H9 (cell line): Measurements from ENCODE around the gene ZNF618. TPM values are rescaled to one million over a fixed set of nuclear protein-coding genes. Genes with fewer than 3 reads are reported as not detected.

Experiments used
- DNase-seq: peaks from one replicate; pipeline ENCODE4 v3.0.0-alpha.2; 2017
- H2AFZ ChIP-seq: one replicate; pipeline ENCODE4 v1.6.1; 2013; ENCODE audit warnings: mild to moderate bottlenecking, low read length, control low read depth, moderate library complexity
- H2AK5ac ChIP-seq: 2 replicates; pipeline ENCODE4 v1.6.1; 2013; ENCODE audit warnings: low read length, control low read depth, mixed read lengths; ENCODE audit not compliant: insufficient read length
- H2BK120ac ChIP-seq: one replicate; pipeline ENCODE4 v1.6.1; 2013; ENCODE audit warnings: low read depth, mild to moderate bottlenecking, low read length, control low read depth, inconsistent platforms; ENCODE audit not compliant: poor library complexity, severe bottlenecking
- H2BK12ac ChIP-seq: 2 replicates; pipeline ENCODE4 v1.6.1; 2013; ENCODE audit warnings: low read length, control low read depth, mixed read lengths, low read depth; ENCODE audit not compliant: insufficient read length
- H2BK15ac ChIP-seq: 2 replicates; pipeline ENCODE4 v1.6.1; 2013; ENCODE audit warnings: low read depth, low read length, control low read depth
- H2BK20ac ChIP-seq: one replicate; pipeline ENCODE4 v1.6.1; 2013; ENCODE audit warnings: low read depth, mild to moderate bottlenecking, low read length, control low read depth, inconsistent platforms; ENCODE audit not compliant: poor library complexity, severe bottlenecking
- H2BK5ac ChIP-seq: 2 replicates; pipeline ENCODE4 v1.6.1; 2013; ENCODE audit warnings: low read length, control low read depth, mixed read lengths; ENCODE audit not compliant: insufficient read length
- H3K14ac ChIP-seq: 2 replicates; pipeline ENCODE4 v1.6.1; 2013; ENCODE audit warnings: low read length, control low read depth; ENCODE audit not compliant: insufficient read depth
- H3K18ac ChIP-seq: 2 replicates; pipeline ENCODE4 v1.6.1; 2013; ENCODE audit warnings: low read depth, mild to moderate bottlenecking, mixed read lengths, low read length, control low read depth; ENCODE audit not compliant: insufficient read length
- H3K23ac ChIP-seq: 2 replicates; pipeline ENCODE4 v1.6.1; 2013; ENCODE audit warnings: low read length, control low read depth, mixed read lengths, low read depth; ENCODE audit not compliant: insufficient read length
- H3K23me2 ChIP-seq: 2 replicates; pipeline ENCODE4 v1.6.1; 2013; ENCODE audit warnings: low read depth, mild to moderate bottlenecking, mixed read lengths, low read length, control low read depth; ENCODE audit not compliant: insufficient read length, poor library complexity, severe bottlenecking
- H3K27ac ChIP-seq: 2 replicates; pipeline ENCODE4 v1.5.1; 2013; ENCODE audit warnings: low read length, control low read depth, mixed read lengths, low read depth; ENCODE audit not compliant: insufficient read length
- H3K27me3 ChIP-seq: 2 replicates; pipeline ENCODE4 v1.6.1; 2013; ENCODE audit warnings: low read length, control low read depth, inconsistent platforms; ENCODE audit not compliant: insufficient read depth
- H3K4ac ChIP-seq: 2 replicates; pipeline ENCODE4 v1.6.1; 2013; ENCODE audit warnings: low read depth, mild to moderate bottlenecking, control low read depth, inconsistent platforms, low read length, moderate library complexity
- H3K4me1 ChIP-seq: 2 replicates; pipeline ENCODE4 v1.6.1; 2013; ENCODE audit warnings: low read length, control low read depth, inconsistent platforms; ENCODE audit not compliant: insufficient read depth
- H3K4me2 ChIP-seq: 2 replicates; pipeline ENCODE4 v1.6.1; 2013; ENCODE audit warnings: low read length, control low read depth, mixed read lengths; ENCODE audit not compliant: insufficient read length, insufficient read depth
- H3K56ac ChIP-seq: 2 replicates; pipeline ENCODE4 v1.6.1; 2013; ENCODE audit warnings: low read depth, mild to moderate bottlenecking, mixed read lengths, low read length, control low read depth; ENCODE audit not compliant: insufficient read length
- H3K79me1 ChIP-seq: 2 replicates; pipeline ENCODE4 v1.6.1; 2013; ENCODE audit warnings: low read depth, mild to moderate bottlenecking, moderate library complexity, low read length, control low read depth, inconsistent platforms; ENCODE audit not compliant: insufficient read depth, poor library complexity, severe bottlenecking
- H3K79me2 ChIP-seq: 2 replicates; pipeline ENCODE4 v1.6.1; 2013; ENCODE audit warnings: low read length, control low read depth, inconsistent platforms; ENCODE audit not compliant: insufficient read depth
- H3K9ac ChIP-seq: 2 replicates; pipeline ENCODE4 v1.6.1; 2013; ENCODE audit warnings: low read length, control low read depth, mixed read lengths; ENCODE audit not compliant: insufficient read length; ENCODE audit errors: extremely low read depth
- H3K9me3 ChIP-seq: one replicate; pipeline ENCODE4 v1.6.1; 2013; ENCODE audit warnings: low read depth, low read length, inconsistent platforms; ENCODE audit not compliant: control insufficient read depth
- H3T11ph ChIP-seq: one replicate; pipeline ENCODE4 v1.6.1; 2013; ENCODE audit warnings: mild to moderate bottlenecking, low read length, control low read depth, inconsistent platforms
- H4K20me1 ChIP-seq: one replicate; pipeline ENCODE4 v1.6.1; 2013; ENCODE audit not compliant: control insufficient read depth, insufficient read length, insufficient read depth
- H4K5ac ChIP-seq: 2 replicates; pipeline ENCODE4 v1.6.1; 2013; ENCODE audit warnings: low read depth, mild to moderate bottlenecking, mixed read lengths, low read length, control low read depth; ENCODE audit not compliant: insufficient read length
- H4K8ac ChIP-seq: replicated peaks from 2 replicates; pipeline ENCODE4 v1.6.1; 2013; ENCODE audit warnings: low read length, control low read depth, mixed read lengths, low read depth; ENCODE audit not compliant: insufficient read length
- H4K91ac ChIP-seq: 2 replicates; pipeline ENCODE4 v1.6.1; 2013; ENCODE audit warnings: low read depth, mild to moderate bottlenecking, moderate library complexity, mixed read lengths, low read length, control low read depth; ENCODE audit not compliant: insufficient read length
- H3K27ac Mint-ChIP-seq, 3 experiments: 2 replicates in 2 of 3; 3 replicates in 1 of 3; pipeline ENCODE4 v1.8.0; 2020 to 2021; ENCODE audit warnings: mixed read lengths in 3 of 3, mild to moderate bottlenecking in 1 of 3, moderate library complexity in 1 of 3
- H3K27me3 Mint-ChIP-seq: 2 replicates; pipeline ENCODE4 v1.8.0; 2021; ENCODE audit warnings: low read depth, mild to moderate bottlenecking, moderate library complexity, mixed read lengths
- H3K36me3 Mint-ChIP-seq, 3 experiments: 2 replicates in 2 of 3; 3 replicates in 1 of 3; pipeline ENCODE4 v1.8.0; 2020 to 2021; ENCODE audit warnings: low read depth in 3 of 3, mixed read lengths in 3 of 3; ENCODE audit not compliant: insufficient read depth in 1 of 3
- H3K4me1 Mint-ChIP-seq, 2 experiments: 2 replicates each; pipeline ENCODE4 v1.8.0; 2020; ENCODE audit warnings: mixed read lengths in 2 of 2
- H3K4me3 Mint-ChIP-seq, 2 experiments: 2 replicates in 1 of 2; 3 replicates in 1 of 2; pipeline ENCODE4 v1.8.0; 2020 to 2021; ENCODE audit warnings: mild to moderate bottlenecking in 2 of 2, mixed read lengths in 2 of 2, moderate library complexity in 1 of 2
- H3K9me3 Mint-ChIP-seq, 2 experiments: 2 replicates in 1 of 2; 3 replicates in 1 of 2; pipeline ENCODE4 v1.8.0; 2020; ENCODE audit warnings: mild to moderate bottlenecking in 2 of 2, mixed read lengths in 2 of 2, moderate library complexity in 1 of 2
- WGBS: extraction: QIAGEN DNeasy Blood & Tissue Kit; methylation state at CpG from one replicate; pipeline ENCODE4 v1.1.7; 2013; ENCODE audit warnings: missing lambda C conversion rate, low lambda C conversion rate, mixed read lengths; ENCODE audit not compliant: insufficient read length; ENCODE audit errors: extremely low coverage; 5-methylcytosine and 5-hydroxymethylcytosine counted together
- total RNA-seq: library from RNA; stranded (reverse); gene quantifications from 2 replicates; pipeline ENCODE4 v1.2.1, GENCODE V29; 2021
- TF ChIP-seq, protein P1 (sequence below): fragments of 200-600 bp; sonication (generic); conservative IDR thresholded peaks from 3 replicates; pipeline ENCODE4 v1.8.0; 2021; ENCODE audit warnings: antibody characterized with exemption, mild to moderate bottlenecking

The ZNF618 gene
- total RNA-seq, 1 experiment from 2014 or later: 13.6 TPM

DNA sequence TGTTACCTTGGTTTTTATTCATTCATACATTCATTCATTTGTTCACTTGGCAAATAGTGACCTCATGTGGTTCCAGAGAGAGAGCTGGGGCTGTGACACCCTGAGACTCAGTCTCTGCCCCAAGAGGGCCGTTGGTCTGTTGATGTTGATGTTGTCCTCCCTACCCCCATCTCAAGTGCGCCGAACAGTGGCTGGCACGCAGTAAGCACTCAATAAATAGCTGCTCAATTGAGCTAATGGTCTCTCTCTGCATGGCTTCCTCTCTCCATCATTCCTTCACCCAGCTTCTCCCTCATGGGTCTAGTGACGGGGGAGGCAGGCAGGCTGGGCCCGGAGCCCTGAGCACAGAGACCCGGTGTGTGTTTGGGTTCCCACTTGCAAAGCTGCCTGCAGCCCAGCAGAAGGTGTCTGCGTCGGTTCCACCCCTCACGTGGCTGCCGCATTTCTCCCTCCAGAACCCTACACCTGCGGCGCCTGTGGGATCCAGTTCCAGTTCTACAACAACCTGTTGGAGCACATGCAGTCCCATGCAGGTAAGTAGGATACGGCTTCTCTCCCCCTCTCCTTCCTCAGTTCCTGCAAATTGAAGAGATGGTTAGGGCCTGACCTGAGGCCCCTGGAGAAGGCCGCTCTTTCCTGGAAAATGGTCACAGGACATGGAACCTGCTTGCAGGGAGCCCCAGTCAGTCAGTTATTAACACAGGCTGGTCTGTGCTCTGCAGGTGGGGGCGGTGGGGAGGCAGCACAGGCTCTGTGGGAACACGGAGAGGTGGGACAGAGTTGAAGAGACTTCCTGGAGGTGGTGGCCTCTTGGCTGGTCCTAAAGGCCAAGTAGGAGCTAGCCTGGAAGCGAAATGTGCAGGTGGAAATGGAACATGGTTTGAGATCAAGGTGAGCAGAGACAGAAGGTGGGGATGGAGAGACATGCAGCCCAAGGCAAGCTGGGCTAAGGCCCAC lies 160.0 kb downstream of the ZNF618 start:
- Mint-ChIP-seq H3K9me3 (no peaks in the 10 kb centered on the region), H3K27ac (peak overlapping the region in 1 of 3 experiments; percentile 49; a peak in 1 of 7 replicates), H3K27me3 (no peaks in the 10 kb centered on the region), H3K4me3 (no peak overlapping the region; a peak in 1 of 5 replicates), H3K36me3 (peaks cover 9 to 36% (median 20%) of the 10 kb centered on the region in 3 experiments; a peak in 6 of 7 replicates), H3K4me1 (peaks cover 14 to 21% of the 10 kb centered on the region in 2 experiments)
- Histone ChIP-seq H3T11ph (no peak overlapping the region), H3K14ac (no peak overlapping the region; the same call in 1 of the 2 replicates), H2BK20ac (no peak overlapping the region), H3K4me1 (peaks cover 4% of the 10 kb centered on the region; the same call in 1 of the 2 replicates), H4K20me1 (no peaks in the 10 kb centered on the region), H2BK15ac (no peak overlapping the region), H3K9me3 (no peaks in the 10 kb centered on the region), H4K8ac (no peak overlapping the region), H2AK5ac (no peak overlapping the region), H3K56ac (no peak overlapping the region), H2BK12ac (no peak overlapping the region), H3K23ac (no peak overlapping the region), H3K9ac (no peak overlapping the region), H3K79me2 (no peaks in the 10 kb centered on the region), H4K91ac (no peak overlapping the region), H3K27me3 (no peaks in the 10 kb centered on the region), H3K27ac (no peak overlapping the region), H2BK120ac (no peak overlapping the region), H3K4me2 (no peak overlapping the region), H3K4ac (no peak overlapping the region), H3K79me1 (no peaks in the 10 kb centered on the region), H3K18ac (no peak overlapping the region), H2AFZ (no peak overlapping the region), H2BK5ac (no peak overlapping the region), H3K23me2 (no peaks in the 10 kb centered on the region), H4K5ac (no peak overlapping the region)
- peak; percentile 19 for DNase-seq
- no CpG with 5 or more reads among the region's 18 CpGs for WGBS
- TF ChIP-seq, protein P1, sequence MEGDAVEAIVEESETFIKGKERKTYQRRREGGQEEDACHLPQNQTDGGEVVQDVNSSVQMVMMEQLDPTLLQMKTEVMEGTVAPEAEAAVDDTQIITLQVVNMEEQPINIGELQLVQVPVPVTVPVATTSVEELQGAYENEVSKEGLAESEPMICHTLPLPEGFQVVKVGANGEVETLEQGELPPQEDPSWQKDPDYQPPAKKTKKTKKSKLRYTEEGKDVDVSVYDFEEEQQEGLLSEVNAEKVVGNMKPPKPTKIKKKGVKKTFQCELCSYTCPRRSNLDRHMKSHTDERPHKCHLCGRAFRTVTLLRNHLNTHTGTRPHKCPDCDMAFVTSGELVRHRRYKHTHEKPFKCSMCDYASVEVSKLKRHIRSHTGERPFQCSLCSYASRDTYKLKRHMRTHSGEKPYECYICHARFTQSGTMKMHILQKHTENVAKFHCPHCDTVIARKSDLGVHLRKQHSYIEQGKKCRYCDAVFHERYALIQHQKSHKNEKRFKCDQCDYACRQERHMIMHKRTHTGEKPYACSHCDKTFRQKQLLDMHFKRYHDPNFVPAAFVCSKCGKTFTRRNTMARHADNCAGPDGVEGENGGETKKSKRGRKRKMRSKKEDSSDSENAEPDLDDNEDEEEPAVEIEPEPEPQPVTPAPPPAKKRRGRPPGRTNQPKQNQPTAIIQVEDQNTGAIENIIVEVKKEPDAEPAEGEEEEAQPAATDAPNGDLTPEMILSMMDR: no peak
